Chondrocyte (in vitro differentiated cells): ENCODE measurements around the gene FTO. TPM values are rescaled to one million over a fixed set of nuclear protein-coding genes. Genes with fewer than 3 reads are reported as not detected.

Experiments used
- DNase-seq: peaks from one replicate; pipeline ENCODE4 v3.0.0; 2021; ENCODE audit warnings: mixed read lengths, low spot score
- H3K27ac Mint-ChIP-seq: one replicate; pipeline ENCODE4 v1.8.0; 2021; ENCODE audit warnings: mild to moderate bottlenecking, moderate library complexity, mixed read lengths; ENCODE audit not compliant: unreplicated experiment
- H3K27me3 Mint-ChIP-seq: 2 replicates; pipeline ENCODE4 v1.8.0; 2021; ENCODE audit warnings: low read depth, mixed read lengths
- H3K36me3 Mint-ChIP-seq: 2 replicates; pipeline ENCODE4 v1.8.0; 2021; ENCODE audit warnings: low read depth, mixed read lengths
- H3K4me1 Mint-ChIP-seq: 2 replicates; pipeline ENCODE4 v1.8.0; 2021; ENCODE audit warnings: low read depth, mild to moderate bottlenecking, mixed read lengths
- H3K4me3 Mint-ChIP-seq: one replicate; pipeline ENCODE4 v1.8.0; 2021; ENCODE audit warnings: mild to moderate bottlenecking, moderate library complexity, mixed read lengths; ENCODE audit not compliant: unreplicated experiment
- H3K9me3 Mint-ChIP-seq: 2 replicates; pipeline ENCODE4 v1.8.0; 2021; ENCODE audit warnings: low read depth, mixed read lengths
- CTCF ChIP-seq: fragments of 200-600 bp; sonication (generic); IDR thresholded peaks from 2 replicates; pipeline ENCODE4 v1.5.0; 2021; ENCODE audit warnings: antibody characterized with exemption, mild to moderate bottlenecking, moderate library complexity
- total RNA-seq: library from RNA; stranded (reverse); gene quantifications from 3 replicates; pipeline ENCODE4 v1.2.1, GENCODE V29; 2021

FTO gene
- total RNA-seq, 1 donor from 2014 or later, result 85.7 TPM

GRCh38 chr16:53826658-53827057, 122.7 kb downstream of the FTO start:
- DNase-seq, result no peak
- H3K27me3 Mint-ChIP-seq, result no peaks in the 10 kb centered on the region

GRCh38 chr16:53827741-53828140, 123.8 kb downstream of the FTO start:
- H3K27me3 Mint-ChIP-seq, result no peaks in the 10 kb centered on the region
- H3K36me3 Mint-ChIP-seq, result peaks cover 5% of the 10 kb centered on the region
- H3K9me3 Mint-ChIP-seq, result no peaks in the 10 kb centered on the region
- TF ChIP-seq CTCF, result no peak
- DNase-seq, result no peak
- H3K4me1 Mint-ChIP-seq, result peaks cover 7% of the 10 kb centered on the region
- H3K27ac Mint-ChIP-seq, result no peak overlapping the region
- no peak overlapping the region for H3K4me3 Mint-ChIP-seq

More at GRCh38 chr16:53826658-53827057, 122.7 kb downstream of the FTO start:
- Mint-ChIP-seq H3K4me1 (peaks cover 14% of the 10 kb centered on the region), H3K4me3 (no peak overlapping the region), H3K9me3 (no peaks in the 10 kb centered on the region), H3K36me3 (peaks cover 5% of the 10 kb centered on the region), H3K27ac (no peak overlapping the region)
- no peak for TF ChIP-seq CTCF

GRCh38 chr16:53829186-53829747, 125.3 kb downstream of the FTO start:
- Mint-ChIP-seq H3K36me3 (peaks cover 5% of the 10 kb centered on the region), H3K27ac (no peak overlapping the region), H3K27me3 (no peaks in the 10 kb centered on the region), H3K4me1 (peaks cover 7% of the 10 kb centered on the region), H3K9me3 (no peaks in the 10 kb centered on the region), H3K4me3 (no peak overlapping the region)
- no peak for TF ChIP-seq CTCF
- no peak for DNase-seq

GRCh38 chr16:53832896-53833544, 129.1 kb downstream of the FTO start:
- H3K4me3 Mint-ChIP-seq, result no peak overlapping the region
- H3K36me3 Mint-ChIP-seq, result peaks cover 4% of the 10 kb centered on the region
- H3K4me1 Mint-ChIP-seq, result peaks cover 21% of the 10 kb centered on the region
- no peak for DNase-seq
- no peak overlapping the region for H3K27ac Mint-ChIP-seq
- no peaks in the 10 kb centered on the region for H3K27me3 Mint-ChIP-seq
- peaks cover 3% of the 10 kb centered on the region for H3K9me3 Mint-ChIP-seq
- TF ChIP-seq CTCF, result no peak

- no peak for TF ChIP-seq CTCF
- peaks cover 24% of the 10 kb centered on the region for H3K4me1 Mint-ChIP-seq
- H3K4me3 Mint-ChIP-seq, result no peak overlapping the region
- H3K27me3 Mint-ChIP-seq, result no peaks in the 10 kb centered on the region
- H3K36me3 Mint-ChIP-seq, result peaks cover 3% of the 10 kb centered on the region
- no peak overlapping the region for H3K27ac Mint-ChIP-seq
- H3K9me3 Mint-ChIP-seq, result peaks cover 3% of the 10 kb centered on the region
- no peak for DNase-seq
Observed at GRCh38 chr16:53836142-53836541, 132.2 kb downstream of the FTO start.
